Measurements from ENCODE around the gene HDAC4.
A peak's percentile ranks its signal among the peaks of the same experiment; 100 is the strongest.
"Not testable (repeated sequence)": the region's sequence is repeated elsewhere in the genome, so short reads cannot be mapped to it uniquely, and the experiment has no call there.

Gene HDAC4

DNA sequence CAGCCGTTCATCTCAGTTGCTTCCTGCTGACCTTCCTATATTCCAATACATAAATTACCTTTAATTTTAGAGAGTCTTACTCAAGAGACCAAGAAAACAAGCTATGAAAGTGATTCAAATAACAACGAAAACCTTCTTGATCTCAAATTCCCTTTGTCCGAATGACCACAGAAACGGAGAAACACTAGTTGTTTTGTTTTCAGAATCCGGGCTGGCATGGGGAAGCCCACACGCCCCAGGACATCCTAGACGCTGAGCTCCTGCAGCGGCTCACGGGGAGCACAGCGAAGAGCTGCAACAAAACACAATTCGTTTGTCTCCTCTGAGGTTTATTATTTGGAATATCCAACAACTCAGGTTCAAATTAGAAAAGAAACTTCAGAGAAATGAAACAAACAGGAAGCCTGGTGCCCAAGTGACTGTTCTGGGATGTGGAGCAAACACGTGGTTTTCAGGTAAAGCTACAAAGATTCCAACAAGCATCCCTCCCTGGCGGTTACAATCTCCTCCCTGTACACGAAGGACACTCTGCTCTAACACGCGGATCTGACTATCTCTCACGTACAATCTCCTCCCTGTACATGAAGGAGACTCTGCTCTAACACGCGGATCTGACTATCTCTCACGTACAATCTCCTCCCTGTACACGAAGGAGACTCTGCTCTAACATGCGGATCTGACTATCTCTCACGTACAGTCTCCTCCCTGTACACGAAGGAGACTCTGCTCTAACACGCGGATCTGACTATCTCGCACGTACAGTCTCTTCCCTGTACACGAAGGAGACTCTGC lies 315.4 kb downstream of the HDAC4 start:
- DNase-seq (ENCODE audit: low read depth), result peak; percentile 85

DNA sequence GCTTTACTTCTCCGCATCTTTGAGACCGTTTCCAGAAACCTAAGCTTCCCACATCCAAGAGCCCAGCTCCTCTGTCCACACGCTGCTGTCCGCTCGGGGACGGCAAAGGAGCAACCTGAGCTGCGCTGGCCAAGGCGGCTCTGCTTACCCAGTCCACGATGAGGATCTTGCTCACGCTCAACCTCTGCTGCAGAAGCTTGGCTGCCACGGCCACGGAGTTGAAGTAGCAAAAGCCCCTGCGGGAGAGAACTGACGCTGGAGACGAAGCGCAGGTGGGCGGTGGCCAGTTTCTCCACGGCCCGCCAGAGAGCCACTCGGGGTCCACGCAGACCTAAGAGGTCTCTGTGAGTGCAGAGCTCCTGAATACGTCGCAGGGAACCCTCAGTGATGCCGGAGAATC lies 316.8 kb downstream of the HDAC4 start:
- DNase-seq (ENCODE audit: low read depth), result no peak

DNA sequence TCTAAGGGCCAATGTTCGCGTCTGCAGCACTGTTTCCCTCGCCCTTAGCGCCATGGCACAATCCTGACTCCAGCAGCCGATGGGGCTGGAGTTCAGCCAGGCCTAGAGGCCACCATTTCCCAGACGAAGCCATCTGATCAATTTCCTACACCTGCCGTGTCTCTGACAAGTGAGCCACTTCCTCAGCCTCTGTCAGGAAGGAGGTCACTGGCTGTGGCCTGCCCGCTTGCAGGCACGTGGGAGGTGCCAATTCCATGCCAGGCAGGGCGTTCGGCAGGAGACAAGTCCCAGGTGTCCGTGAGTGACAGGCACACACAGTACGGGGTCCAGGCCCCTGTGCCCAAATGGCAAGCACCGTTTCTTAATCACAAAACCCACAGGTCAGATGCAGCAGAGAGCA lies 318.4 kb downstream of the HDAC4 start:
- DNase-seq (ENCODE audit: low read depth), result no peak

DNA sequence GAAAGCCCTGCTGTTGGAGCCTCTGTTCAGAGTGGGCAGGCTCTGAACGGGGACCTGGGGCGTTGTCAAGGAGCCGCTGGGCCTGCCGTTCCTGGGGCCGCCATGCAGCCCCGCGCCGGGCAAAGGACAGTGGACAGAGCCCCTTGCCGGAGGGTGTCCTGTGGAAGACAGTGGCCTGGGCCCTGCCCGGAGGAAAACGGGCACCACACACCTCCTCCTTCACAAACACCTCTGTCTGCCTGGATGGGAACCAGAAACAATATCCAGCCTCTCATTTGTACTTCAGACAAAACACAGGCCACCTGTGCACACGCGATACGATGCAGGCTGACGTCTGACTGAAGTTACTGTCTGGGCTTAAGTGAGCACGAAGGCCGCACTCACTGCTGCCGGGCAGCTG lies 319.2 kb downstream of the HDAC4 start:
- DNase-seq (ENCODE audit: low read depth), result no peak

DNA sequence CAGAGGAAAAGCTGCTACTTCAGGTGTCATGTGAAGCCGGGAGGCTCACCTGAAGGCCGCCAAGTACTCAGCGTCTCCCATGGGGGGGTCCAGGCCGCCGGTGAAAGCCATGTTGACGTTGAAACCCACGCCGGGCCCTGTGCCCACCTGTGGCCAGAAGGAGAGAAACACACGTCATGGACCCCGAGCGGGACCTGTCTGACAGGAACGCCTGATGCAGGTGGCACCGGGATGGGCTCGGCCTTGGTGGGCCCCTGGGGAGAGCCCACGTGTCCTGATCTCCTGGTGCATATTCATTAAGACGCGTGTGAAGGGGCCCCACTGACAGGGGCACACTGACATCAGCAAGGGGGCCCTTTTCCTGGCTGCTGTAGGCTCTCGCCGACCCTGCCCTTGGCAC lies 319.8 kb downstream of the HDAC4 start:
- no peak for DNase-seq (ENCODE audit: low read depth)

DNA sequence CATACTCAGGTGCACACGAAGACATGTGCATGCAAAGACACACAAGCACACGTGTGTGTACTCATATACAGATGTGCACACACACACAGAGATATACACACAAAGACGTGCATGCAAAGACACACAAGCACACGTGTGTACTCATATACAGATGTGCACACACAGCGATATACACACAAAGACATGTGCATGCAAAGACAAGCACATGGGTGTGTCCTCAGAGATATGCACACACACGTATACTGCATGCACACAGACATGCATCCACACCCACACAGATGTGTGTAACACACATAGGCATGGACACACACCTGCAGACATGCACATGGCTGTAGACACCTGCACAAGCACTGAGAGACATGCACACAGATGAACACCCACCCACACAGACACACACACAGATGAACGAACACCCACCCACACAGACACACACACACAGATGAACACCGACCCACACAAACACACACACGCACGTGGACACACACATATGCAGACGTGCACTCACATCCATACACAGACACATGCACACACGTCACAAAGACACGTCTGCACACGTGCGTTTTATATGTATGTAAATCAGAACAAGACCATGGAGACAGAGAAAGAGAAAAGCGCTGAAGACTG lies 321.0 kb downstream of the HDAC4 start:
- no peak for DNase-seq (ENCODE audit: low read depth)

DNA sequence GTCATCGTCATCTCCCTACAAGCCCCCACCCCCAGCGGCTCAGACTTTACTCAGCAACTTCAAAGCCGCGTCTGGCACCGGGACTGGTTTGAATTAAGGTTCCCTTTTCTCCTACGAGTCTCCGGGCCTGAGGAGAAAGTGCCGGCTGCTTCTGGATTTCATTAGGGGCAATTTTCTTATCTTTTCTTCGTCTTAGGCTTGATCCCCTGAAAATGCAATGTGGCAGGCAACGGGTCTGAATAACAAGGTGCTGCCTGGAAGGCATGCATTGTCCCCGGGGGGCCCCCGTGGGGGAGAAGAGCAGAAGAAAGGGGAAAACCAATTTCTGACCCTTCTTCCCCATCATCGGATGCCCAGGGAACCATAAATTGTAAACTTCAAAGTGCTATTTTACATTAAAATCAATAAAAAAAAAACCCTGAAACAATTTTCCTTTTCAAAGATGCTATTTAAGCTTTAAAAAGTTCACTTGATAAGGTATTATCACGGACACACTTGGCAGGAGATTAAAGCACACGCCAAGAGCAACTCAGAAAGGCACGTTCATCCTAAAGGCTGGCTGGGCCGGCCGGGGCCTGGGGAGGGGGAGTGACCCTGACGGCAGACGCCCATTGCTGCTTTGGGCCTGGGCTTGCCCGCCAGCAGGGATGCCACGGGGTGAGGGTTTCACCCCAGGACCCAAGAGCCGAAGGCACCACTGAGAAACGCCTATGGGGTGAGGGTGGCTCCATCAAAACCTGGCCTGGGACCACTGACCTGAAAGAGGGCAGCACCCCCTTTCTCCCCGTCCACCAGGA lies 322.5 kb downstream of the HDAC4 start:
- DNase-seq (ENCODE audit: low read depth), result no peak

DNA sequence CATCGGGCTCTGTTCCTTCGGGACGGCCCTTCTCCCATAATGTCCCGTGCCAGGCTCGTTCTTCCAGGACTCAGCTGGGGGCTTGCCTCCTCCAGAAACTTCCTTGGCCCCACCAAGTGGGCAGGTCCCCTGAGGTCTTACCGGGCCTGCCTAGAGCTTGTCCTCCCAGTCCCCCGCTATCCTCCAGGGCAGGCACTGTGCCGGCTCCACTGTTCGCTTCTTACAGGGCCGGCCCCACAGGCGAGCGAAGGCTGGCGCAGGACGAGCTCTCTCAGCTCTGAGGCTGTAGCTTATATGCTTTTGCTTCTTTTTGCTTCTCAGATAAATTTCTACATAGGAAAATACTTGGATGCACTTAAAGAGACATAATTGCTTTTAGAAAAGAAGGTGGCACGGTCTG lies 323.6 kb downstream of the HDAC4 start:
- no peak for DNase-seq (ENCODE audit: low read depth)

DNA sequence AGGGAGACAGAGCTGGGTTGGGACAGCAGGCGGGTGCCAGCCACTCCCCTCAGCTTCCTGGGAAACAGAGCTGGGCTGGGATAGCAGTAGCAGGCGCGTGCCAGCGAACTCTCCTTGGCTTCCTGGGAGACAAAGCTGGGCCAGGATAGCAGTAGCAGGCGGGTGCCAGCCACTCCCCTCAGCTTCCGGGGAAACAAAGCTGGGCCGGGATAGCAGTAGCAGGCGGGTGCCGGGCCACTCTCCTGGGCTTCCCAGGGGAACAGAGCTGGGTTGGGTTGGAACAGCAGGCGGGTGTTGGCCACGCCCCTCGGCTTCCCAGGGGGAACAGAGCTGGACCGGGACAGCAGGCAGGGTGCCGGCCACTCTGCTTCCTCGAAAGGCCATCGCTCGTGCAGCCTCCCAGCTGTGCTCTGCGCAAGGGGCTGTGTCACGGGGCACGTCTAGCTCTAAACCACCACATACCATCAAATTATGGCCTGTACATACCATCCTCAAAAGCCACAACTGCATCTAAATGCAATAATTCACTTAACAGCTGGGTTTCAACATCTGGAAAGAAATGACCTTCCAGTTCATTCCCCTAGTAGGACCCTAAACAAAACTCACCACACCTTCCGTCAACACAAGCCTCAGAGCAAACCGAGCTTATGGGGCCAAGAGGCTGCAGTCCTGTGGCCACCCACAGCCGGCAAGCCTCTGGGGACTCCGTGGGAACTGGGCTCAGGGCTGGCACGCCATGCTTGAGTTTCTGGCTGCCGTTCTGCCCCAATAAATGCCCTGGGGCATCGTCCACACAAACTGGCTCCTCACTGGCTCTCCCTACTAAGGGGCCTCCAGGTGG lies 324.7 kb downstream of the HDAC4 start:
- no peak for DNase-seq (ENCODE audit: low read depth)

DNA sequence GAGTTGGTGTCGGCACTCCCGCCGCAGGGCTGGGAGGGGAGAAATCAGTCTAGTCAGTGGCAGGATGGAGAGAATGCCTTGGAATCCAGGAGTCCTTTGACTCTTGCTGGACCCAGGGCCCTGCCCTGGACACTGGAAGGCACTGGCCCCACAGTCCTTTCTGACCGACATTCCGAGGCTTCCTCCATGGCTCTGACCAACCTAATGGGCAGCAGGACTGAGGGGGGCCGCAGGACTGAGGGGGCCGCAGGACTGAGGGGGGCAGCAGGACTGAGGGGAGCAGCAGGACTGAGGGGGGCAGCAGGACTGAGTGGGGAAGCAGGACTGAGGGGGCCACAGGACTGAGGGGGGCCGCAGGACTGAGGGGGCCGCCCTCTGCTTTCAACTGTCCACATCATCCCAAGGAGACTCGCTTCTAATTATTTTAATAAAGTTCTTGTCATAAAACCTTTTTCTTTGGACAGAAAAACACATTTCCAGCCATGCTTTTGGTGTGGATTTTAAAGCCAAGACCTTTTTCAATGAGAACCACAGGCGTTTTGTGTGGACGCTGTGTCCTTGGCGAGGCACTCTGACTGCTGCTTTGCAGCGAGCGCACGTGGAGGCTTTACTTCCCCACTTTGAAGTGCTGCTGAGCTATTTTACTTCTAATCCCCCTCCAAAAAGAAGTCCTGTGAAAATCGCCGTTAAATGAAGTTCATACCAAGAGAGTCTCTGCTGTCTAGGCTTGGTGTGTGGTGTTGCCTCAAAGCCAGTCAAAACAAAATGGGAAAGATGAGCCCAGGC lies 326.9 kb downstream of the HDAC4 start:
- no peak for DNase-seq (ENCODE audit: low read depth)

DNA sequence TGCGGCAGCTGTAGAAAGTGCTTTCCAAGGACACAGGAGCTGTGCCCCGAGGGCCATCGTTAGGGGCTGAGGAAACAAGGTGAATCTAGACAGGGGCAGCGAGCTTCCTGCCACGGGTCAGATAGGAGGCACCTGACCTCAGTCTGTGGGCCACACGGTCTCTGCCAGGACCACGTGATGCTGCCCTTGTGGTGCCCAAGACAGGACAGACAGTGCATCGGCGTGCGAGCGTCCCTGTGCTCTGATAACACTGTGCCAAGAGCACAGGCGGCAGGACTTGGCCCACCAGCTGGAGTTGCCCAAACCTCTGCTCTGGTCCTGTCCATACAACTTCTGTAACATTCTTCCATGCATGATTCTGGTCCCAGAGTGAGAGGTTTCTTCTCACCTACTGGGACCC lies 327.6 kb downstream of the HDAC4 start:
- DNase-seq (ENCODE audit: low read depth), result no peak

DNA sequence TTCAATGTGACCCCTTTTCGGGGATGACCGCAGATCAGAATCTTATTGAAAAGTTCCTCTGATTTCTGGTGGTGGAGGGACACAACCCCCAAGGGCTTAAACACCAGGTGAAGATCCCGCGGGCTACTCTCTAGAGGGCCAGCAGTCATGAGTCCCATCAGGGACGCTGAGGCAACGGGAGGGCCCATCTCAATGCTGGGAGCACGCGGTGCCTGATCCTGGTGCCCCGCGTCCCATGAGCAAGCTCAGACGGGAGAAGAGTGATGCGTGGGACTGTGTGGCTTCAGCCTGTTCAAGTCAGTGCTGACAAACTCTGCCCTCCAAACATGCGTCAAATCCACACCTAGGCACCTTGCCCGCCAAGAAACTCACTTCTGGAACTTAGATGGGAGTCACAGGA lies 328.0 kb downstream of the HDAC4 start:
- DNase-seq (ENCODE audit: low read depth), result no peak

DNA sequence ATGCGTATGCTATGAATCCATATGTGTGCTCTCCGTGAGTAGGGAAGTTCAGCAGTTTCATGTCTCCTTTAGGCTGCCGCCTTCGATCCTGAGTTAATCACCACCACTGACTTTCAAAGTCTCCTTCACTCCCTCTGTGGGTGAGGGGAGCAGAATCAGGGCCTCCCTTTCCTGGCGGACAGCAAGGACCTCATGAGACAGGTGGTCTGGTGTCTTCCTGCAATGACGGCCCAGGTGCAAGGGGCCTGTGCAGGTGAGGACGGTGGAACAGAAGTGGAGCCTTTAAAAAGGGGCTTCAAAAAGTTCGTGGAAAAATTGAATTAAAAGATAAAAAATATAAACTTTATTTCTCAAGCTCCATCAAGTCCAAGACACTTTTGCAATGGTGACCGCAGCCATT lies 330.4 kb downstream of the HDAC4 start:
- no peak for DNase-seq (ENCODE audit: low read depth)

DNA sequence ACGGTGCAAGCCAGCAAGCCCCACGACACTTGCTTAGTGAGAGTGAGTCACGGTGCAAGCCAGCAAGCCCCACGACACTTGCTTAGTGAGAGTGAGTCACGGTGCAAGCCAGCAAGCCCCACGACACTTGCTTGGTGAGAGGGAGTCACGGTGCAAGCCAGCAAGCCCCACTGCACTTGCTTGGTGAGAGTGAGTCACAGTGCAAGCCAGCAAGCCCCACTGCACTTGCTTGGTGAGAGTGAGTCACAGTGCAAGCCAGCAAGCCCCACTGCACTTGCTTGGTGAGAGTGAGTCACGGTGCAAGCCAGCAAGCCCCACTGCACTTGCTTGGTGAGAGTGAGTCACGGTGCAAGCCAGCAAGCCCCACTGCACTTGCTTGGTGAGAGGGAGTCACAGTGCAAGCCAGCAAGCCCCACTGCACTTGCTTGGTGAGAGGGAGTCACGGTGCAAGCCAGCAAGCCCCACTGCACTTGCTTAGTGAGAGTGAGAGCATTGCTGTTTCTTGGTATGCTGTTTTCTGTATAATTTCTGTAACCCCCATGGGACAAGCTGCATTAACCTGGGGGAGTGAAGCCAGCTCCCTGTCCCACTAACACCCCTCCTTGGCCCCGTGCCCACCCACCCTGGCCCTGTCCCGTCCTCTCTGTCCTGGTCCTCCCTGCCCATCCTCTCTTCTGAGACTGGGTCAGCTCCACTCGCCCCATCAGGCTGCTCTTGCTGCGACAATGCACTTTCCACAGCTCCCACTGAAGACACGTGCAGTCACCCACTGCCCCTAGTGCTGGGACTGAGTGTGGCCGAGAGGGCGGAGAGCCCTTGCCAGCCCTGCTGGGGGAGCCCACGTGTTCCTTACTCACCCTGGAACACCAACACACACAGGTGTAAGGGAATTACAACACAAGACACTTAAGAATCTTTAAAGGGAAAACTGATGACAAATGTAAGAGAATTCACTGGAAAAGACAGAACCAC lies 331.2 kb downstream of the HDAC4 start:
- DNase-seq (ENCODE audit: low read depth), result not testable (repeated sequence)

DNA sequence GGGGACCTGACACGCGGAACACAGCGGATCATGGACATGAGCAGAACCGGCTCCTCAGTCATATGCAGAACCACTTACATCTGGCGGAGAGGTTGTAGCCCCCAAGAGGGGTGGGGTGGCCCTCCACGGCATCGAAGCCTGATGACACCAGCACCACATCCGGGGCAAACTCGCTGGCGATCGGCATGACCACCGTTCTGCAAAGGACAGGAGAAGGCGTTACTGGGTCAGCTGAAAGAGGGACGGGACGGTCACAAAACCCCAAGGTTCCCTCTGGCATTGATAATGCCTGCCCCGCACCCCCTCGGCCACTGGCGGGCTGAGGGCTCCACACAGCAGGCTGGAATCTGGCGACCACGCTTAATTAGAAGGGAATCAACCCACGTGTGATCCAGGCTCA lies 332.4 kb downstream of the HDAC4 start:
- DNase-seq (ENCODE audit: low read depth), result no peak

DNA sequence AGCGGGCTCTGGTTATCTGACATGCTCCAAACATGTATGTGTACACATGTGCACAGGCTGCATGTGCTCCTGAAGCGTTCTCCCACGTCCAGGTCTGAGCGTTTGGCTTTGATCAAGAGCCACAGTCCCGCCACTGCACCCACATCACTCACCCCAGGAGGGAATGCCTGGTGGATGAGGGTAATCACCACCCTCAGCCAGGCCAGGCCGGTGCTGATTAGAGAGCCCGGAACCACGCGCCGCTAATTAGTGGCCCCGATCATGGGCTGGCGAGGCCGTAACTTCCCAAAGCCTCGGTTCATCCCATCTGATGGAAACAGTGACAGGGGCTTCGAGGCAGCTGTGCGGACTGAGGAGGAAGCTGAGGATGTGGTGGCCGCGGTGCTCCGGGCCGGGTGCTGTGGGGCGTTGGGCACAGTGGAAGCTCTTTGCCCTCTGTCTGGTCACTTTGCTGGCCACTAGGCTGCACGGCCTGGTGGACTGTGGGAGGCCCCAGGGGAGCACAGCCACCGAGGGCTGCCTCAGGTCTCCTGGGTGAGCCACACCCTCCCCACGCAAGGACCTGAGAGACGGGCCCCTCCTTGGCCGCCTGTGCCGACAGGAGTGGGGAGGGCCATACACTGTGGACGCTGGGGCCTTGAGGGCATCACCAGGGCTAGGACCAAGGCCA lies 333.5 kb downstream of the HDAC4 start:
- DNase-seq (ENCODE audit: low read depth), result no peak

DNA sequence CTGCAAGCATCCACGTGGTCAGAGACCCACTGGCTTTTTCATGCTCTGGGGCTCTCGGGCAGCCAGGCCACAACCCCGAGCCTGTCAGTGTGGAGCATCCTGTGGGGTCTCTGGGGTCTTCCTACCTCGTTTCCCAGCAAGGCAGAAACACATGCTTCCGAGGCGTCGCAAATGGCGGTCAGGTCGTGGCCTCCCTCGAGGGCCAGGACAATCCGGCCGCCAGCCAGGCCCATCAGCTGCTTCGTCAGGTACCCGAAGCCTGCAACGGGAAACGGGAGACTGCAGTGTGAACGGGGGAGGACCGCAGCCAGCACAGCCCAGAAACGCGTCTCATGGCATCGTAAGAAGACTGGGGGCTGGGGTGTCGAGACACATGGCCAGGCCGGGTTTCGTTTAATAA lies 334.2 kb downstream of the HDAC4 start:
- no peak for DNase-seq (ENCODE audit: low read depth)

DNA sequence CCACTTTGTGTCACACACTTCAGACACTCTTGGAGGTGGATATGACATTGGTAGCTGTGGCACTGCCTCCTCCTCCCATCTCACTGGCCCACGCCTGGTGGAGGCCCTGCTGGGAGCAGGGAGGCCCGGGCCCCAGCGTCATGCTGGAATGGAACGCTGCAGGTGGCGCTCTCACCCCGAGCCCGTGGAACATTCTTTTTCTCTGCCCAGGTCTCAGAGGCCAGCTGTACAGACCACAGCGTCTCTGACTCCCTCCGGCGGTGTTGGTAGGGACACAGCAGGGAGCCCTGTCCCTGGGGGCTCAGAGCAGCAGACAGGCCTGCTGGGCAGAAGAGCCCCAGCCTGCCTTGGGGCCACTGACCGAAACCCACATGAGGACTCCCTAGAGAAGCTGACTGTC lies 334.9 kb downstream of the HDAC4 start:
- no peak for DNase-seq (ENCODE audit: low read depth)

DNA sequence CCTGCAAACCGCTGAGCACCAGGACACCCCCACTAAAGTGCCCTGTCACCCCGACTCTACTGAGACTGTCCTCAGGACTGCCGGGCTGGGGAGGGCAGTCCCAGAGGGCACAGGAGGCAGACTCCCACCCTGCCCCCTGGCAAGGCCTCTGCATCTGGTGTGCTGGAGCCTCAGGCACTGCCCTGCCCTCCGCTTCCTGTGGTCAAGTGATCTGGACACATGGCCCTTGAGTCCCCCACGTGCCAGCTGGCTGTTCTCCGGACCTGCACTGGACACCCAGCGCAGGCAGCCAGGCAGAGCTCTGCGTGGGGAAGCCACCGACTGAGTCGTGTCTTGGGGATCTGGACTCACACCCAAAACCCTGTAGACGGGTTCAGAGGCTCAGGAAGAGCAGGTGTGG lies 335.3 kb downstream of the HDAC4 start:
- no peak for DNase-seq (ENCODE audit: low read depth)

DNA sequence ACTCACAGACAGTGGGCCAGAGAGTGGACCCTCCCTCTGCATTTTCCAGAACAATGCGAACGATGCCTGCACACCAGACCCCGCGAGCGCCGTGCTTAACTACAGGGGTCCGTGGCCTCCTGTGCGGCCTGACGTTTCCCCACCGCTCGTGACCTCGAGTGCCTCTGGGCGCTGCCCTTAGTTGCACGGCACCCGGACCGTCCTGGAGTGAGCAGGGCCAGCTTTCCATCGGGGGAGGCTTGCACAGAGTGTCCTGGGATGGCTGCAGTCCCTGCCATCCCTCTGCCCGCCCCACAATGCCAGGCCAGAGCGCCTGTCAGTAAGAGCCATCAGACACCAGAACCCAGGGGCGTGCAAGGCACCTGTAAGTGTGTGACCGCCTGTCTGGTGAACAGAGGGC lies 335.9 kb downstream of the HDAC4 start:
- no peak for DNase-seq (ENCODE audit: low read depth)
